Stimulated activated CD4-positive, alpha-beta T cell treated with anti-CD3 and anti-CD28 coated beads, Interleukin-12 subunit alpha, Interleukin-12 subunit beta, amount 100 ng/mL, for 4 hours (primary cell): ENCODE measurements around the gene MYBPH.

Source experiments
- DNase-seq: peaks from one replicate; pipeline ENCODE4 v3.0.0-alpha.2; 2020

The MYBPH gene

GRCh38 chr1:203199816-203200571 lies 24.4 kb upstream of the MYBPH start:
- DNase-seq = no peak

DNA sequence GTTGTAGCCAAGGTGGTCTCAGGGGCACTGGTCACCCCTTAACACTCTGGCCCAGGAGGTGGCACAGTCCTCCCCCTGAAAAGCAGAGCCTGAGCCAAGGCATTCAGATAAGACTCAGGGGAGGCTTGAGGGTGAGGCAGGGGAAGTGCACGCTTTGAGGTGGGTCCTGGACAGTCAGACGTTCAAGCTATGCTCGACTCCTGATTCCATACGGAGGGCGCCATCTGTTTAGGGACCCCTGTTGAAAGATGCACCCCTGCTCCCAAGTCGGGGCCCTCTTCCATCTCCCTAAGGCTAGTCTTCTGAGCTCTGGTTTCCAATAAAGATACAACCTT lies 23.8 kb upstream of the MYBPH start:
- no peak for DNase-seq

- DNase-seq = no peak
Observed at GRCh38 chr1:203199002-203199401, 23.4 kb upstream of the MYBPH start.

- DNase-seq = no peak
Observed at GRCh38 chr1:203197625-203198024, 22.0 kb upstream of the MYBPH start.

GRCh38 chr1:203196371-203196770 lies 20.7 kb upstream of the MYBPH start:
- DNase-seq = no peak

DNA sequence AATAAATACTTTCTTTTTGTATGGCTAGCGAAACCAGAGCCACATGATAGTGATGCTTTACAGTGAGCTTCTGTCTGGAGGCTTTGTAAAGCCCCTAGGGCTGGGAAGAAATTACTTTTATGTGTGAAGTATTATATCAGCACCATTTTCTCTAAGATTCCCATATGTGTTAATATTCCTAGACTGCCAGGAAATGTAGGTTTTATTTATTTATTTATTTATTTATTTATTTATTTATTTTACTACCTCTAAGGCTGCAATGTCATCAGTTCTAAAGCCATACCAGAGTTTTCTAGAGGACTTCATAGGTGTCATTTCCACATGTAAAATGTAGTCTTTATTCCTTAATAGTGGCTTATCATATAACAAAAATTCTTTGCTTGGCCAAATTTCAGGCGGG lies 15.3 kb upstream of the MYBPH start:
- DNase-seq = no peak

DNA sequence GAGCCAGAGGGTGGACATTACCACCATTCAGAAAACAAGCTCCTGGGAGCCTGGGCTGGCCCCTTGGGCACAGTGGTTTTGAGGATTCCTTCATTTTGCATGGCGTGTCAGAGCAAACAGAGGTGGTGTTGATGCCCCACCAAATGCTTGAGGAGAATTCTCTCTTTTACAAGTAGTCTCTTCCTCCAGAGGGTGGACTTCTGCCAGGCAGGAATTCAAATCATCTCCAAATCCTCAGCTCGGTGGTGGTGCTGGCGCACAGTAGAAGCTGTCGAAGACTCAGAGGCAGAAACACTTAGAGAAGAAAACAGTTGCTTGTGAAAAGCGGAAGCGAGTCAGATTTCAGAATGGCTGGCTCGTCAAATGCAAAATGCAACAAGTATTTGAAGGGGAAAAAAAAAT lies 14.3 kb upstream of the MYBPH start:
- no peak for DNase-seq

GRCh38 chr1:203188686-203189232 lies 13.1 kb upstream of the MYBPH start:
- DNase-seq = no peak

DNA sequence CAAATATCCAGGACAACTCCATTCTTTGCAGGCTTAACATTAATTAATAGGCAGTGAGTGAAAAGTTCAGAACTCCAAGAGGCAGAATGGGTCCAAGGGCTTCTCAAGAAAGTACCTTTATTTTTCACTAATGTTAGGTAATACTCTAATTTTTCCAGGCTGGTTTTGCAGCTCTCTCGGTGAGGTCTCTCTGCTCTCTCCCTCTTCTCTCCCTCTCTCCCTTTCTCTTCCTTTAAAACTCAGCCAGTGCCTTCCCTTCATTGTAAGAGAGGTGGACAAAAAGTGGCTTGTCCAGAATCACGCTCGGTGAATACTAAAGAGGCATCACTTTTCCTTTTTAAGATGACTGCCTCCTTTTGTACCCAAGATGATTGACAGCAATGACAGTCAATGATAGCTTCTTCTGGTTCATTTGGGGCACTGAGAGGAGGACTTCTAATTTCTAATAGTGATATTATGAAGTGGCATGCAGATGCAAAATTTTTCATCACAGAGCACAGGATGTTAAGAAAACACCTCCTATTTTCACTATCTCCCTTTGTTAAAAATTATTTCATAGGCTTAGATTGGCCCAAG lies 12.2 kb upstream of the MYBPH start:
- DNase-seq = no peak

GRCh38 chr1:203187304-203187685 lies 11.7 kb upstream of the MYBPH start:
- no peak for DNase-seq

DNA sequence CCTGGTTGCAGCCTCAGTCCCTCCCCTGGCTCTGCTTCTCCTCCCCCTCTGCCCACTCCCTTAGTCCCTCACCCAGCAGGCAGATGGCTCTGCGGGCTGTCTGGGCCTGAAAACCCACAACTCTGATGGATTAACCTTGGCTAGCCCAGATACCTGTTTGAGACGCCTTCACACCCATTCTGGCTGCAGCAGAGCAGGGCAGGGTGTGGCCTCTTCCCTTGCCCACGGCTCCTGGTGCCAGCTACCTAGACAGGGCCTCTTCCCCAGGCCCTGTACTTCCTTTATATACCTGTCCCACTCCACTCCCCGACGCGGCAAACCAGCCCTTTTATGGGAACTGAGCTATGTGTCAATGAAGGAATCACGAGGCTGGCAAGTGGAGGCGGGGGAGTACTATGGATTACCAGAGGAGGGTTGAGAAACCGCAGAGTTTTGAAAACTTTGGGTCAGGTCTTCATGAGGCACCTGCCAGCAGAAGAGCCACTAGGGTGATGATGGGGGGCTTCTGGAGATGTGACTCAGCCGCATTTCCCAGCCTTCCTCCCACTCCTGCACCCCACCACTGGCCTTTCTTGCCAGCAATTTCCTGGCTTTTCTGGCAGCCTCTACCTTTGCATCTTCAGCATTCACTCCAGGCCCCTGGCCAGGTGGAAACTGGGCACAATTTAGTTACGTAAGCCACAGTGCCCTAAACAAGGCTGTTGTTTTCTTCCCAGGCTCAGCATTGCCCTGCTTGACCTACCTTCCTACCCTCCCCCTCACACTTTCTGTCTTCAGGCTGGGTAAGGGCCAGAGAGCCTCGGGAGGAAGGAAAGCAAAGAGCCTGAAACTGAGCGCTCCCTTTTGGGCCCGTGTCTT lies 11.0 kb upstream of the MYBPH start, which contains the start of gene CHI3L1:
TSS of gene CHI3L1 (minus strand) at position 259 of the 858 bp plus-strand sequence. CDS start at position 178, 81 bp downstream.
- DNase-seq = no peak

GRCh38 chr1:203186091-203186445 lies 10.4 kb upstream of the MYBPH start:
- DNase-seq = no peak

DNA sequence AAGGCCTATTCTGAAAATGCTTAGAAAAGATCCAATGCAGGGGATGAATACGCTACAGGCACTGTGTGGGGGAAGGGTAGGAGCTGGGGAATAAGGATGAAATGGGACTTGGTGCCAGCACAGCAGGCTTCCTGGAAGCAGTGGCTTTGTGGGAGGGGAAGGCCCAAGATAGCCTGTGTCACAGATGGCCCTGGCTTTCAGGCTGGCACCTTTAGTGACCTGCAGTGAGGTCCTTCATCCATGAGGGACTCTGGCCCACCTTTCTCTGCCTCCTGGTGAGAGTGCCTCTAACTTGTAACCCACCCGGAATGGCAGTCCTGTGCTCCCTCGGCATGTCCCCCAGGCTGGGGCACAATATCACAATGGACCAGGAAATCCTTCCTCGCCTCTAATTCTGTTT lies 10.0 kb upstream of the MYBPH start:
- no peak for DNase-seq

- DNase-seq = no peak
Observed at GRCh38 chr1:203185061-203185461, 9.4 kb upstream of the MYBPH start.

DNA sequence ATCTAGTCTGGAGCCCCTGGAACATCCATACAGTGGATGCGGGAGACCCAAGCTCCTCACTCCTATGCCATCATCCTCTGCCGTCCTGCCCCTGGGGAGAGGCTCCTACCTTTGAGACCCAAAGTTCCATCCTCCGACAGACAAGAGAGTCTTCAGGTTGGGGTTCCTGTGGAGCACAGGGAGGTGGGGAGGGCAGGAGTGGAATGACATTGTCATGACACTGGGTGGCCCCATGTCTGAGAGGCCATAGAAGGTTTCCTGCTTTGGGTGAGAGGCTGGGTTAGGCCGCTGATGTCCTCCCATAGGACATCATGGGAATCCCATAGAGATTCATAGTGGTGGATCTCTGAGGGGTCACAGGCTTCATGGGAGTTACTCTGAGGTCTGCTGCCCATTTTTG lies 8.8 kb upstream of the MYBPH start:
- no peak for DNase-seq

DNA sequence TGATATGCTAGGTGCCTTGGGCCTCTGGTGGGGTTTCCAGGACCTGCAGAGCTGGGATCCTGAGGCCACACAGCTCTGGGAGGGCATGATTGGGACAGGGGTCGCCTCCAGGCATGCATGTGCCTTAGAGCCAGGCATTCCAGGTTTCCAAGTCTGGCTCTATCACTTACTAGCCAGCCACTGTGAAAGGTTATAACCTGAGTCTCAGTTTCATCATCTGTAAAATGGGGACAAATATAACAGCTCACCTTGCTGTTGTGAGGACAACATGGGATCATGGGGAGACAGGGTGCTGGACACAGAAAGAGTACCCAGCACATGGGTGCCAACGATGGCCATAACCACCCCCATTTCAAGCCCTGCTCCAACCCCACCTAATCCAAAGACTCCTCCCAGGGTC lies 8.2 kb upstream of the MYBPH start:
- no peak for DNase-seq

DNA sequence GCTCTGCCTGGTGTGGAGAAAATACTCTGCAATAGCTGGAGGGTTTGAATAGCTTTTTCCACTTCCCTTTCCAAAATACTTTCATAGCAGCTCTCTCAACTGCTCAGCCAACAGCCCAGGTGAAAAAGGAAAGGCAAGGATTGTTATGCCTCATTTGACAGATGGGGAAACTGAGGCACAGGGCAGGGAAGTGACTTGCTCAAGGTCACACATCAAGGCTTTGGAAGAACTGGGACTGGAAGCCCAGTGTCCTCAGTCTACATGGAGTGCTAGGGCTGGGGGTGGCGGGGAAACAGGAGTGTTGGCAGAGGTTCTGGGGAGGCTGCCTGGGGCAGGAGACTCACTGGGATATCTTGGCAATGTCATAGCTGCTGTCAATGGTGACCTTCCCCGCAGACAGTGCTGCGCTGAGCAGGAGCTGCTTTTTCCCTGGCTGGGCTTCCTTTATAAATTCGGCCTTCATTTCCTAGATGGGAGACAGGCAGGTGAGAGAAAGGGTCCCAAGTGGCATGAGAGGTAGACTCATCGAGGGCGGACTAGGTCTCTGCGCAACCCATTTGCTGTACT lies 6.8 kb upstream of the MYBPH start:
- no peak for DNase-seq

- no peak for DNase-seq
Observed at GRCh38 chr1:203181586-203182386, 6.2 kb upstream of the MYBPH start.

- DNase-seq = no peak
Observed at GRCh38 chr1:203180611-203181330, 5.1 kb upstream of the MYBPH start.

- DNase-seq = no peak
Observed at GRCh38 chr1:203179667-203180005, 4.0 kb upstream of the MYBPH start.

GRCh38 chr1:203178821-203179666 lies 3.4 kb upstream of the MYBPH start:
- DNase-seq = no peak
